K562 (cell line): ENCODE measurements around the gene ADGRL3. TPM values are rescaled to one million over a fixed set of nuclear protein-coding genes. Genes with fewer than 3 reads are reported as not detected.

ENCODE experiments used
- ATAC-seq: fragments of 200-7000 bp; cut with Tn5 transposase; 3 replicates; pipeline ENCODE4 v1.9.1; 2020; ENCODE audit warnings: moderate library complexity
- BruUV-seq: library from RNA; stranded (reverse); fragments of 400-500 nt; replicated peaks from 2 replicates; lab custom pipeline; 2021; lab: Mats Ljungman, UMichigan
- CTCF ChIA-PET: fragments of 300-600 bp; formaldehyde crosslinking; extraction: SDS; loops from one replicate; lab custom pipeline; 2021; ENCODE audit warnings: low intra/inter-chr PET ratio; lab: Yijun Ruan, JAX
- POLR2A ChIA-PET: fragments of 300-600, 350-650 bp; sonication (Branson Sonifier 250); formaldehyde crosslinking; extraction: SDS; loops from one replicate; lab custom pipeline; 2021; ENCODE audit warnings: antibody characterized with exemption, inconsistent platforms; lab: Yijun Ruan, JAX
- DNase-seq, 4 experiments: peaks; one replicate each; pipeline versions ENCODE4 v3.0.0 to v3.0.0-alpha.2; 2011 to 2018; ENCODE audit warnings: low spot score in 3 of 4, mixed read lengths in 3 of 4; ENCODE audit errors: extremely low read depth in 1 of 4
- FAIRE-seq: peaks from 2 replicates; lab custom pipeline; 2011; peaks lifted over from hg19 to GRCh38; lab: Jason Lieb, UNC
- H2AFZ ChIP-seq: 2 replicates; pipeline ENCODE4 v1.6.0; 2011; ENCODE audit warnings: low read depth, low read length, control low read depth, inconsistent platforms
- H3K27ac ChIP-seq: fragments of 200-600 bp; 3 replicates; pipeline ENCODE4 v1.8.0; 2011; ENCODE audit warnings: low read depth, mild to moderate bottlenecking, control low read depth, inconsistent platforms, low read length, moderate library complexity, mixed read lengths; ENCODE audit errors: extremely low read depth
- H3K27me3 ChIP-seq, 2 experiments: fragments of 300-600 bp in 1 of 2; 2 replicates in 1 of 2; 3 replicates in 1 of 2; pipeline versions ENCODE4 v1.6.0 to v1.8.0; 2011; ENCODE audit warnings: inconsistent platforms in 2 of 2, low read length in 2 of 2, mild to moderate bottlenecking in 1 of 2, mixed read lengths in 1 of 2, moderate library complexity in 1 of 2; ENCODE audit not compliant: control insufficient read depth in 2 of 2, insufficient read depth in 2 of 2
- H3K36me3 ChIP-seq: fragments of 300-600 bp; 3 replicates; pipeline ENCODE4 v1.8.0; 2011; ENCODE audit warnings: mild to moderate bottlenecking, low read length, inconsistent platforms; ENCODE audit not compliant: control insufficient read depth, insufficient read depth
- H3K4me1 ChIP-seq, 2 experiments: fragments of 200-600 bp in 1 of 2; replicated peaks in 1 of 2; 2 replicates in 1 of 2; 3 replicates in 1 of 2; pipeline versions ENCODE4 v1.5.1 to v1.8.0; 2011; ENCODE audit warnings: inconsistent platforms in 2 of 2, low read length in 2 of 2, mild to moderate bottlenecking in 1 of 2, mixed read lengths in 1 of 2, moderate library complexity in 1 of 2; ENCODE audit not compliant: control insufficient read depth in 2 of 2, insufficient read depth in 2 of 2
- H3K4me2 ChIP-seq: 2 replicates; pipeline ENCODE4 v1.6.1; 2011; ENCODE audit warnings: low read length, control low read depth, inconsistent platforms, mixed read lengths; ENCODE audit not compliant: insufficient read depth
- H3K4me3 ChIP-seq: fragments of 200-600 bp; sonication (generic), shearing (Covaris generic); 2 replicates; pipeline ENCODE4 v1.5.1; 2016; ENCODE audit warnings: control low read depth, inconsistent platforms
- H3K79me2 ChIP-seq: fragments of 200-600 bp; 3 replicates; pipeline ENCODE4 v1.8.0; 2011; ENCODE audit warnings: low read length, inconsistent platforms; ENCODE audit not compliant: control insufficient read depth, insufficient read depth
- H3K9ac ChIP-seq, 2 experiments: 2 replicates each; pipeline versions ENCODE4 v1.6.0 to v1.6.1; 2011; ENCODE audit warnings: low read depth in 2 of 2, low read length in 2 of 2, control low read depth in 1 of 2, inconsistent platforms in 1 of 2, mild to moderate bottlenecking in 1 of 2, mixed read lengths in 1 of 2; ENCODE audit not compliant: insufficient read depth in 1 of 2
- H3K9me1 ChIP-seq: one replicate; pipeline ENCODE4 v1.6.0; 2011; ENCODE audit warnings: inconsistent platforms, mild to moderate bottlenecking, low read length, moderate library complexity; ENCODE audit not compliant: control insufficient read depth, insufficient read depth
- H3K9me3 ChIP-seq: replicated peaks from 2 replicates; pipeline ENCODE4 v1.5.1; 2011; ENCODE audit warnings: low read depth, low read length, inconsistent platforms; ENCODE audit not compliant: control insufficient read depth, insufficient read depth
- H4K20me1 ChIP-seq: replicated peaks from 2 replicates; pipeline ENCODE4 v1.6.1; 2011; ENCODE audit warnings: low read length, inconsistent platforms, mixed read lengths; ENCODE audit not compliant: control insufficient read depth, insufficient read depth
- DMBX1 ChIP-seq: fragments of 250-450 bp; sonication (Bioruptor Pico); IDR thresholded peaks from 2 replicates; pipeline ENCODE4 v1.8.0; 2022; ENCODE audit warnings: inconsistent platforms, mild to moderate bottlenecking, moderate library complexity, borderline replicate concordance
- EP300 ChIP-seq: IDR thresholded peaks from 2 replicates; pipeline ENCODE4 v1.6.1; 2012; ENCODE audit warnings: low read length, improper control_type of control experiment
- FOXK1 ChIP-seq: sonication (generic); formaldehyde crosslinking; IDR thresholded peaks from 2 replicates; pipeline ENCODE4 v1.8.0; 2022; ENCODE audit warnings: missing genetic modification reagents, mild to moderate bottlenecking, borderline replicate concordance
- KLF16 ChIP-seq: IDR thresholded peaks from 2 replicates; pipeline ENCODE4 v1.6.1; 2016; ENCODE audit warnings: antibody characterized with exemption
- MECOM ChIP-seq: fragments of 250-450 bp; sonication (Bioruptor Pico); IDR thresholded peaks from 2 replicates; pipeline ENCODE4 v1.8.0; 2022; ENCODE audit warnings: inconsistent platforms
- PTBP1 ChIP-seq: fragments of 200-400 bp; formaldehyde crosslinking; IDR thresholded peaks from 2 replicates; pipeline ENCODE4 v1.6.1; 2017; ENCODE audit warnings: low read depth, low read length
- RFX5 ChIP-seq: IDR thresholded peaks from 2 replicates; pipeline ENCODE4 v1.6.1; 2011; ENCODE audit warnings: low read depth, mild to moderate bottlenecking, improper control_type of control experiment, low read length
- SIN3A ChIP-seq, 2 experiments: fragments of 150-350 bp in 1 of 2; IDR thresholded peaks; 2 replicates each; pipeline ENCODE4 v1.6.1; 2011 to 2016; ENCODE audit warnings: borderline replicate concordance in 2 of 2, low read depth in 2 of 2, low read length in 2 of 2, mild to moderate bottlenecking in 2 of 2, moderate library complexity in 2 of 2; ENCODE audit not compliant: control insufficient read depth in 1 of 2
- SMARCE1 ChIP-seq: fragments of 450-650 bp; IDR thresholded peaks from 2 replicates; pipeline ENCODE4 v1.7.1; 2016; ENCODE audit warnings: mild to moderate bottlenecking
- STAT5B ChIP-seq: fragments of 250-450 bp; sonication (Bioruptor Pico); IDR thresholded peaks from 2 replicates; pipeline ENCODE4 v1.8.0; 2021; ENCODE audit warnings: mild to moderate bottlenecking, inconsistent platforms
- TCF7 ChIP-seq: sonication (generic); IDR thresholded peaks from 2 replicates; pipeline ENCODE4 v1.6.1; 2016; ENCODE audit warnings: antibody characterized with exemption, borderline replicate concordance
- ZFP30 ChIP-seq: fragments of 250-450 bp; sonication (Bioruptor Pico); IDR thresholded peaks from 2 replicates; pipeline ENCODE4 v1.8.0; 2022; ENCODE audit warnings: moderate library complexity, mild to moderate bottlenecking, inconsistent platforms, borderline replicate concordance
- ZNF766 ChIP-seq: fragments of 200-800 bp; sonication (Bioruptor generic); conservative IDR thresholded peaks from 2 replicates; pipeline ENCODE4 v1.6.1; 2016; ENCODE audit warnings: missing genetic modification characterization, missing compliant biosample characterization
- WGBS: fragments of 100-300 bp; shearing (Covaris generic); methylation state at CpG from one replicate; pipeline ENCODE4 v1.1.6; 2016; ENCODE audit warnings: low coverage, mixed read lengths; ENCODE audit not compliant: insufficient coverage; ENCODE audit errors: missing lambda C conversion rate; 5-methylcytosine and 5-hydroxymethylcytosine counted together
- in situ Hi-C: fragments of 300-500 bp; cut with MboI; formaldehyde crosslinking; loops from 4 replicates; pipeline ENCODE4 v1.15.0; 2018; ENCODE audit warnings: inconsistent platforms, mixed read lengths
- intact Hi-C: fragments of 100-400 bp; cut with micrococcal nuclease; formaldehyde crosslinking; loops from 2 replicates; pipeline ENCODE4 v1.14.2; 2022
- polyA plus RNA-seq, 8 experiments: library from polyadenylated mRNA; depleted of rRNA in 4 of 8; stranded (reverse) in 5 of 8; unstranded in 3 of 8; fragments of >200 nt; fragmentation: Nextera tagmentation in 2 of 8; fragmentation: Illumina TruSeq in 1 of 8; extraction: Ambion mirVana in 2 of 8; extraction: Trizol in 1 of 8; gene quantifications; 2 replicates each; pipeline versions ENCODE4 v1.2.1 to v1.2.3, GENCODE V29; 2011 to 2014; ENCODE audit warnings: inconsistent platforms in 1 of 8, missing spikeins in 1 of 8
- total RNA-seq, 7 experiments: library from RNA; depleted of rRNA in 6 of 7; stranded (reverse); fragments of >200 nt in 6 of 7; fragmentation: Illumina TruSeq in 2 of 7; extraction: Trizol in 2 of 7; gene quantifications; 2 replicates each; pipeline versions ENCODE4 v1.2.1 to v1.2.3, GENCODE V29; 2011 to 2021; ENCODE audit warnings: low replicate concordance in 1 of 7

The ADGRL3 gene
- total and polyA plus RNA-seq, 9 of the 15 experiments (the other 6 are each of a cell fraction or from before 2014, with no cell fraction given), result 0.03 to 0.14 (median 0.04) TPM; not detected in 2

DNA sequence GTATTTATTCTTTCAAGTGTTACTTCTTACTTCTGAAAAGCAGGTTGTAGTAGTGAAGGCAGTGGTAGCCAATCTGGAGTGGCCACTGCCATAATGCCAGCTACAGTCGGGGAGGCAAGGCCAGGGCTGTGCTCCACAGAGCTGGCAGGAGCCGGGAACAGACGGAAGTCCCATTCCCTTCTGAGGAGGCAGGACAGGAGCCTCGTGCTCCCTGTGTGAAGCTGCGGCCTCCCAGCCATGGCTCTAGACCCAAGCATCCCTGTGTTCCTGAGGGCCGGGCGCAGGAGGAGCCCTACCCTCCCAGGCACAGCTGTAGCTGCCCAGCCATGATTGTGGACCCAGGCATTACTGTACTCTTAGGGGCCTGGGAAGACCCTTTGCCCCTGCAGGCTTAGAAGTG lies 461.8 kb downstream of the ADGRL3 start:
- Histone ChIP-seq H3K9ac (no peak overlapping the region), H3K36me3 (no peaks in the 10 kb centered on the region), H4K20me1 (no peaks in the 10 kb centered on the region), H3K4me1 (no peaks in the 10 kb centered on the region), H3K27ac (no peak overlapping the region), H3K9me1 (no peaks in the 10 kb centered on the region), H3K4me2 (no peak overlapping the region), H3K79me2 (no peaks in the 10 kb centered on the region), H3K9me3 (no peaks in the 10 kb centered on the region; the same call in none of the 2 replicates), H3K27me3 (no peaks in the 10 kb centered on the region), H3K4me3 (no peak overlapping the region), H2AFZ (no peak overlapping the region)
- FAIRE-seq (no peak), DNase-seq (no peak), ATAC-seq (no peak)
- BruUV-seq, result no TSS peak
- POLR2A ChIA-PET, result no interaction called here
- CTCF ChIA-PET, result no interaction called here
- in situ Hi-C loops (no loop called here), intact Hi-C loops (no loop called here)
- TF ChIP-seq SMARCE1, result no peak
- no peak for TF ChIP-seq TCF7
- no peak for TF ChIP-seq ZFP30 (CRISPR knock-in tag)
- TF ChIP-seq RFX5, result no peak
- TF ChIP-seq PTBP1, result no peak
- no peak for TF ChIP-seq DMBX1 (CRISPR knock-in tag)
- no peak for TF ChIP-seq ZNF766 (CRISPR knock-in tag)
- 1% methylated on average over 7 of the region's 7 CpGs for WGBS

DNA sequence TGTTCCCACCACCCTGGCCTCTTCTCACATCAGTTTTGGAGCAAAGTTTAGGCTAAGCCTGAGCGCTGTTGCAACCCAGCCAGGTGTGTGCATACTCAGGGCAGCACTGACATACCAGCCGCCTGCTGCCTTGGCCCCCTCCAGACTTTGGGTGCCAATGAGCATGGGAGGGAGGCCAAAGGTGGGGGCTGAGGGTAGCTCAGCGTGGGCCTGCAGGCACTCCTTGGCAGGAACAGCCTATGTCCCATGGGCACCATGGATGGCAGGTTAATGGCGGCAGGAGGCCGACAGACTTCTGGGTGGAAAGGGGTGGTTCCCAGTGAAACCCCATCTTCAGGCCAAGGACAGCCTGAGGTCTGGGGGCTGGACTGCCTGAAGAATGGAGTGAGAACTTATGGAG lies 462.2 kb downstream of the ADGRL3 start:
- Histone ChIP-seq H3K4me3 (no peak overlapping the region), H3K4me2 (no peak overlapping the region), H3K4me1 (no peaks in the 10 kb centered on the region), H4K20me1 (no peaks in the 10 kb centered on the region), H3K27ac (no peak overlapping the region), H3K79me2 (no peaks in the 10 kb centered on the region), H3K9ac (no peak overlapping the region), H3K9me3 (no peaks in the 10 kb centered on the region; the same call in none of the 2 replicates), H2AFZ (no peak overlapping the region), H3K9me1 (no peaks in the 10 kb centered on the region), H3K27me3 (no peaks in the 10 kb centered on the region), H3K36me3 (no peaks in the 10 kb centered on the region)
- in situ Hi-C loops, result no loop called here
- 2% methylated on average over 5 of the region's 5 CpGs for WGBS
- intact Hi-C loops, result no loop called here
- DNase-seq, result no peak
- ChIA-PET CTCF (no interaction called here), POLR2A (no interaction called here)
- BruUV-seq, result no TSS peak
- ATAC-seq, result no peak
- FAIRE-seq, result no peak
- no peak for TF ChIP-seq EP300
- TF ChIP-seq KLF16, result no peak
- no peak for TF ChIP-seq FOXK1 (CRISPR knock-in tag)
- no peak for TF ChIP-seq STAT5B (CRISPR knock-in tag)
- TF ChIP-seq SIN3A (IDR thresholded peaks at IDR 0.05; ENCODE audit: borderline replicate concordance in 2 of 2, control insufficient read depth in 1 of 2, low read depth in 2 of 2, low read length in 2 of 2), result no peak
- no peak for TF ChIP-seq MECOM
